GM12878 (cell line): ENCODE measurements around the gene BNIP3. TPM values are rescaled to one million over a fixed set of nuclear protein-coding genes. Genes with fewer than 3 reads are reported as not detected.

Experiments used
- ATAC-seq: fragments of 200-7000 bp; cut with Tn5 transposase; 3 replicates; pipeline ENCODE4 v1.9.1; 2020; ENCODE audit warnings: mild to moderate bottlenecking, moderate library complexity
- BruUV-seq: library from RNA; stranded (reverse); fragments of 400-500 nt; replicated peaks from 2 replicates; lab custom pipeline; 2021; lab: Mats Ljungman, UMichigan
- CTCF ChIA-PET: fragments of 300-600 bp; sonication (Branson Sonifier 250); formaldehyde crosslinking; extraction: SDS; loops from one replicate; lab custom pipeline; 2021; ENCODE audit warnings: inconsistent platforms; lab: Yijun Ruan, JAX
- POLR2A ChIA-PET: fragments of 350-600 bp; formaldehyde crosslinking; extraction: SDS; loops from one replicate; lab custom pipeline; 2021; ENCODE audit warnings: inconsistent platforms; lab: Charles Lee
- RAD21 ChIA-PET: fragments of 300-600 bp; sonication (Branson Sonifier 250); formaldehyde crosslinking; loops from one replicate; lab custom pipeline; 2023; ENCODE audit warnings: antibody characterized with exemption; ENCODE audit not compliant: unreplicated experiment; lab: Charles Lee
- SMC1A ChIA-PET: fragments of 300-600 bp; sonication (Branson Sonifier 250); formaldehyde crosslinking; loops from one replicate; lab custom pipeline; 2023; ENCODE audit not compliant: unreplicated experiment, uncharacterized antibody; lab: Charles Lee
- DNase-seq: peaks from one replicate; pipeline ENCODE4 v3.0.0-alpha.2; 2011; ENCODE audit warnings: low read depth, low spot score
- FAIRE-seq: peaks from 3 replicates; lab custom pipeline; 2011; peaks lifted over from hg19 to GRCh38; lab: Jason Lieb, UNC
- H2AFZ ChIP-seq: 2 replicates; pipeline ENCODE4 v1.6.0; 2011; ENCODE audit warnings: low read depth, low read length, control low read depth; ENCODE audit not compliant: control insufficient read depth
- H3K27ac ChIP-seq: 2 replicates; pipeline ENCODE4 v1.5.1; 2011; ENCODE audit warnings: control low read depth; ENCODE audit not compliant: control insufficient read depth, insufficient read depth
- H3K27me3 ChIP-seq, 2 experiments: replicated peaks in 1 of 2; 2 replicates each; pipeline versions ENCODE4 v1.6.0 to v1.6.1; 2011; ENCODE audit warnings: low read length in 1 of 2; ENCODE audit not compliant: control insufficient read depth in 2 of 2, insufficient read depth in 2 of 2
- H3K36me3 ChIP-seq, 2 experiments: 2 replicates each; pipeline ENCODE4 v1.5.1; 2011; ENCODE audit warnings: low read length in 1 of 2; ENCODE audit not compliant: control insufficient read depth in 2 of 2, insufficient read depth in 2 of 2
- H3K4me1 ChIP-seq: 2 replicates; pipeline ENCODE4 v1.6.1; 2011; ENCODE audit warnings: mild to moderate bottlenecking, low read length, moderate library complexity, mixed read lengths; ENCODE audit not compliant: control insufficient read depth, insufficient read depth
- H3K4me2 ChIP-seq: 2 replicates; pipeline ENCODE4 v1.6.0; 2011; ENCODE audit warnings: control low read depth; ENCODE audit not compliant: control insufficient read depth, insufficient read depth
- H3K4me3 ChIP-seq: fragments of 200-600 bp; sonication (generic); 2 replicates; pipeline ENCODE4 v1.5.1; 2016
- H3K79me2 ChIP-seq: 2 replicates; pipeline ENCODE4 v1.6.0; 2011; ENCODE audit warnings: low read length; ENCODE audit not compliant: control insufficient read depth, insufficient read depth
- H3K9ac ChIP-seq: 2 replicates; pipeline ENCODE4 v1.8.0; 2011; ENCODE audit warnings: low read length, control low read depth, mixed read lengths; ENCODE audit not compliant: control insufficient read depth, insufficient read depth
- H3K9me3 ChIP-seq: replicated peaks from 3 replicates; pipeline ENCODE4 v1.5.1; 2011; ENCODE audit warnings: mild to moderate bottlenecking, low read length; ENCODE audit not compliant: control insufficient read depth, insufficient read depth
- H4K20me1 ChIP-seq: 2 replicates; pipeline ENCODE4 v1.6.0; 2011; ENCODE audit not compliant: control insufficient read depth, insufficient read depth
- ATF2 ChIP-seq: IDR thresholded peaks from 2 replicates; pipeline ENCODE4 v1.6.1; 2012; ENCODE audit warnings: low read length, inconsistent platforms
- ATF3 ChIP-seq: IDR thresholded peaks from 2 replicates; pipeline ENCODE4 v1.6.1; 2011; ENCODE audit warnings: low read depth, mild to moderate bottlenecking, low read length, moderate library complexity, borderline replicate concordance; ENCODE audit errors: extremely low read depth
- ATF7 ChIP-seq: fragments of 450-650 bp; IDR thresholded peaks from 2 replicates; pipeline ENCODE4 v1.6.1; 2016; ENCODE audit warnings: low read depth, mild to moderate bottlenecking
- BRCA1 ChIP-seq: IDR thresholded peaks from 2 replicates; pipeline ENCODE4 v1.6.1; 2011; ENCODE audit warnings: low read depth, low read length, improper control_type of control experiment
- DPF2 ChIP-seq: fragments of 450-650 bp; IDR thresholded peaks from 2 replicates; pipeline ENCODE4 v1.6.1; 2017; ENCODE audit warnings: mild to moderate bottlenecking
- EZH2 ChIP-seq: IDR thresholded peaks from 2 replicates; pipeline ENCODE4 v1.6.1; 2012; ENCODE audit warnings: low read depth, mild to moderate bottlenecking, control low read depth, inconsistent platforms, low read length, borderline replicate concordance; ENCODE audit not compliant: control insufficient read depth
- HSF1 ChIP-seq: fragments of 150-350 bp; IDR thresholded peaks from 2 replicates; pipeline ENCODE4 v1.6.1; 2014; ENCODE audit warnings: mild to moderate bottlenecking, low read depth, low read length
- IKZF1 ChIP-seq: fragments of 450-650 bp; conservative IDR thresholded peaks from 2 replicates; pipeline ENCODE4 v1.6.1; 2017; ENCODE audit warnings: antibody characterized with exemption, mild to moderate bottlenecking
- MAX ChIP-seq: IDR thresholded peaks from 2 replicates; pipeline ENCODE4 v1.6.1; 2012; ENCODE audit warnings: low read depth, low read length, improper control_type of control experiment
- NBN ChIP-seq: fragments of 450-650 bp; IDR thresholded peaks from 2 replicates; pipeline ENCODE4 v1.6.1; 2016
- NFIC ChIP-seq: IDR thresholded peaks from 2 replicates; pipeline ENCODE4 v1.6.1; 2012; ENCODE audit warnings: low read depth, mild to moderate bottlenecking, inconsistent platforms, low read length, moderate library complexity
- NKRF ChIP-seq: fragments of 450-650 bp; conservative IDR thresholded peaks from 2 replicates; pipeline ENCODE4 v1.6.1; 2017; ENCODE audit warnings: mild to moderate bottlenecking, moderate library complexity
- RAD21 ChIP-seq: IDR thresholded peaks from 2 replicates; pipeline ENCODE4 v1.6.1; 2011; ENCODE audit warnings: mild to moderate bottlenecking, low read depth, low read length, moderate library complexity; ENCODE audit not compliant: insufficient read depth
- SMAD5 ChIP-seq: IDR thresholded peaks from 2 replicates; pipeline ENCODE4 v1.6.1; 2016; ENCODE audit warnings: antibody characterized with exemption, low read depth
- SMARCA5 ChIP-seq: fragments of 450-650 bp; IDR thresholded peaks from 2 replicates; pipeline ENCODE4 v1.6.1; 2017; ENCODE audit warnings: mild to moderate bottlenecking
- WRNIP1 ChIP-seq: IDR thresholded peaks from 2 replicates; pipeline ENCODE4 v1.6.1; 2011; ENCODE audit warnings: low read depth, low read length, improper control_type of control experiment, borderline replicate concordance
- YY1 ChIP-seq: IDR thresholded peaks from 2 replicates; pipeline ENCODE4 v1.6.1; 2011; ENCODE audit warnings: low read depth, mild to moderate bottlenecking, low read length
- ZNF622 ChIP-seq: fragments of 450-650 bp; IDR thresholded peaks from 2 replicates; pipeline ENCODE4 v1.6.1; 2017; ENCODE audit warnings: mild to moderate bottlenecking, inconsistent platforms
- WGBS: methylation state at CpG from one replicate; pipeline ENCODE4 v1.1.6; 2016; ENCODE audit warnings: low lambda C conversion rate; ENCODE audit not compliant: insufficient replicate concordance, insufficient coverage; ENCODE audit errors: missing lambda C conversion rate; 5-methylcytosine and 5-hydroxymethylcytosine counted together
- in situ Hi-C: fragments of 300-500 bp; cut with MboI; formaldehyde crosslinking; loops from 9 replicates; pipeline ENCODE4 v1.14.3; 2018; ENCODE audit warnings: mixed read lengths
- intact Hi-C: fragments of 100-400 bp; cut with micrococcal nuclease; formaldehyde crosslinking; loops from one replicate; pipeline ENCODE4 v1.14.2; 2022; ENCODE audit not compliant: unreplicated experiment
- polyA plus RNA-seq, 11 experiments: library from polyadenylated mRNA; depleted of rRNA in 4 of 11; unstranded in 6 of 11; stranded (reverse) in 5 of 11; fragments of >200 nt; fragmentation: Nextera tagmentation in 4 of 11; fragmentation: Illumina TruSeq in 1 of 11; extraction: Ambion mirVana in 4 of 11; extraction: Trizol in 1 of 11; gene quantifications; 1 replicate in 1 of 11; 2 replicates in 10 of 11; pipeline versions ENCODE4 v1.2.1 to v1.2.3, GENCODE V29; 2011 to 2016; ENCODE audit warnings: inconsistent platforms in 2 of 11, missing spikeins in 2 of 11, low read depth in 1 of 11
- total RNA-seq, 4 experiments: library from RNA; depleted of rRNA in 3 of 4; stranded (reverse); fragments of >200 nt in 3 of 4; fragmentation: Illumina TruSeq in 1 of 4; extraction: Trizol in 1 of 4; gene quantifications; 2 replicates each; pipeline versions ENCODE4 v1.2.1 to v1.2.3, GENCODE V29; 2013 to 2021

The BNIP3 gene
- total and polyA plus RNA-seq, 10 of the 15 experiments (the other 5 are each of a cell fraction or from before 2014, with no cell fraction given), result 7.7 to 122 (median 29.9) TPM

- WGBS, result 0% methylated on average over 1 of the region's 1 CpG
- ATAC-seq (no peak), DNase-seq (no peak), FAIRE-seq (no peak)
- Histone ChIP-seq H3K4me2 (no peak overlapping the region), H3K4me1 (no peaks in the 10 kb centered on the region), H3K36me3 (no peaks in the 10 kb centered on the region), H3K27me3 (no peaks in the 10 kb centered on the region), H3K9me3 (no peaks in the 10 kb centered on the region), H3K27ac (no peak overlapping the region), H3K79me2 (no peaks in the 10 kb centered on the region), H4K20me1 (no peaks in the 10 kb centered on the region), H3K9ac (no peak overlapping the region), H2AFZ (no peak overlapping the region), H3K4me3 (no peak overlapping the region)
- POLR2A ChIA-PET, result no interaction called here
- RAD21 ChIA-PET, result no interaction called here
- SMC1A ChIA-PET, result no interaction called here
- intact Hi-C loops (no loop called here), in situ Hi-C loops (no loop called here)
- CTCF ChIA-PET, result no interaction called here
- BruUV-seq, result no TSS peak
- TF ChIP-seq DPF2 (no peak), YY1 (no peak), RAD21 (no peak), EZH2 (no peak), HSF1 (no peak), ATF3 (no peak), IKZF1 (no peak), MAX (no peak), ZNF622 (no peak), NFIC (no peak), SMARCA5 (no peak), SMAD5 (no peak), NBN (no peak), ATF2 (no peak), BRCA1 (no peak), WRNIP1 (no peak), NKRF (no peak), ATF7 (no peak)
These were observed 29.7 kb upstream of the BNIP3 start for GRCh38 chr10:132011445-132011844.
